AG09309 (cell line): ENCODE data around the gene CDH4.

ENCODE experiments used
- DNase-seq: peaks from one replicate; pipeline ENCODE4 v3.0.0-alpha.2; 2010; ENCODE audit warnings: low read depth
- H3K4me3 ChIP-seq: 2 replicates; pipeline ENCODE4 v1.5.1; 2011; ENCODE audit warnings: mild to moderate bottlenecking, low read depth, low read length, moderate library complexity; ENCODE audit not compliant: control insufficient read depth
- TF ChIP-seq, protein P1 (sequence below): IDR thresholded peaks from 2 replicates; pipeline ENCODE4 v1.5.1; 2011; ENCODE audit warnings: mild to moderate bottlenecking, low read depth, low read length, inconsistent platforms; ENCODE audit not compliant: insufficient read depth, control insufficient read depth; ENCODE audit errors: missing control alignments

CDH4 gene

DNA sequence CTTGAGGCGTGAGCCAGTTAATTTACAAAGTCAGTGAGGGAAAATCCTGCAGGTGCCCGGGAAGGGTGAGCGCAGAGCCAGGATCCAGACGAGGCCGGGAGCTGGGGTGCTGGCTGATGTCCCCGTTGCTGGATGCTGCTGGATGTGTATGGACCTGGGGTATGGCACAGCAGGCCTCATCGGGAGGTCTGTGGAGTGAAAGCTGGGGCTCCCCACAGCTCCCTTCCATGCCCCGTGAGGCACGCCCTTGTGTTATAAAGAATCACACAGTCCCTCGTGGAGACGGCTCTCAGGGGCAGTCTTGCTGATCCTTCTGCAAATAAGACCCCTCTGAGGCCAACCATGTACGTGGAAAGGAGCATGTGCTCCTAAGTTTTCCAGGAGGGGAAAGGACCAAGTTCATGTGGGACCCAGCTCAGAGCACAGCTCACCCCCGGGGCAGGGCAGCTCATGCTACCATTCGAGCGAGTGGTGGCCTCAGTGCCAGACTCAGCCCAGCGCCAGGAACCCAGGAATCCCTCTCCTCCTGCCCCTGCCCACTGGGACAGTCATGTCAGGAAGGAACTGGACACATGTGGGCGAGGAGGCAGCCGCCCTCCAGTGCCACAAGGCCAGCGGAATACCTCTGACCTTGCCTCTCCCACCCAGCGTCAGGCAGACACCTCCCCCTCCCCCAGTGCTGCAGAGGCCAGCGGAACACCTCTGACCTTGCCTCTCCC is 97.5 kb downstream of the CDH4 start:
- H3K4me3 ChIP-seq: no peak overlapping the region
- no peak for DNase-seq
- TF ChIP-seq, protein P1, sequence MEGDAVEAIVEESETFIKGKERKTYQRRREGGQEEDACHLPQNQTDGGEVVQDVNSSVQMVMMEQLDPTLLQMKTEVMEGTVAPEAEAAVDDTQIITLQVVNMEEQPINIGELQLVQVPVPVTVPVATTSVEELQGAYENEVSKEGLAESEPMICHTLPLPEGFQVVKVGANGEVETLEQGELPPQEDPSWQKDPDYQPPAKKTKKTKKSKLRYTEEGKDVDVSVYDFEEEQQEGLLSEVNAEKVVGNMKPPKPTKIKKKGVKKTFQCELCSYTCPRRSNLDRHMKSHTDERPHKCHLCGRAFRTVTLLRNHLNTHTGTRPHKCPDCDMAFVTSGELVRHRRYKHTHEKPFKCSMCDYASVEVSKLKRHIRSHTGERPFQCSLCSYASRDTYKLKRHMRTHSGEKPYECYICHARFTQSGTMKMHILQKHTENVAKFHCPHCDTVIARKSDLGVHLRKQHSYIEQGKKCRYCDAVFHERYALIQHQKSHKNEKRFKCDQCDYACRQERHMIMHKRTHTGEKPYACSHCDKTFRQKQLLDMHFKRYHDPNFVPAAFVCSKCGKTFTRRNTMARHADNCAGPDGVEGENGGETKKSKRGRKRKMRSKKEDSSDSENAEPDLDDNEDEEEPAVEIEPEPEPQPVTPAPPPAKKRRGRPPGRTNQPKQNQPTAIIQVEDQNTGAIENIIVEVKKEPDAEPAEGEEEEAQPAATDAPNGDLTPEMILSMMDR: no peak

DNA sequence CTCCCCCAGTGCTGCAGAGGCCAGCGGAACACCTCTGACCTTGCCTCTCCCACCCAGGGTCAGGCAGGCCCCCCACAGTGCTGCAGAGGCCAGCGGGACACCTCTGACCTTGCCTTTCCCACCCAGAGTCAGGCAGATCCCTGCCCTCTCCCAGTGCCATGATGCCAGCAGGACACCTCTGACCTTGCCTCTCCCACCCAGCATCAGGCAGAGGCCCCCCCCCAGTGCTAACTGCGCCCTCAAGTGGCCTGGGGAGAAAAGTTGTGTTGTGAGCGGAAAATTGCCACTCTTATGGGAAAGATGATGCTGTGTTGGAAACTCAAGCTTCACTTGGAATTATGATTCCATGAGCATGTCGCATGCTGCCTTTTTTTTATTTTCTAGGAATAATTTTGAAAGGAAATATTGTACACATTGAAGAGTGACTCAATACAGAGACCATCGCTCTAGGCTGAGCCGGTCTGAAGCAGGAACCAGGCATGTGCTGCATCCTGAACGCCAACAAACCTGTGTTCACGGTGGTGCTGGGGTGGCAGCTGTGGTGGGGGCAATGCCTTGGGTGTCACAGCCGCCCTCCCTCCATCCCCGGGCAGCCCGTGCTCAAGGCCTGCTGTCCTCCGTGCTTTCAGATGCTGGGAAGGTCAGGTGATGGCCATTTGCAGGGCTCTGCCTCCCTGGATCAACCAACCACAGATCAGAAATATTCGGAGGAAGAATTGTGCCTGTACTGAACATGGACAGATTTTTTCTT is 98.6 kb downstream of the CDH4 start:
- no peak overlapping the region for H3K4me3 ChIP-seq
- DNase-seq: no peak
- TF ChIP-seq, protein P1: no peak

DNA sequence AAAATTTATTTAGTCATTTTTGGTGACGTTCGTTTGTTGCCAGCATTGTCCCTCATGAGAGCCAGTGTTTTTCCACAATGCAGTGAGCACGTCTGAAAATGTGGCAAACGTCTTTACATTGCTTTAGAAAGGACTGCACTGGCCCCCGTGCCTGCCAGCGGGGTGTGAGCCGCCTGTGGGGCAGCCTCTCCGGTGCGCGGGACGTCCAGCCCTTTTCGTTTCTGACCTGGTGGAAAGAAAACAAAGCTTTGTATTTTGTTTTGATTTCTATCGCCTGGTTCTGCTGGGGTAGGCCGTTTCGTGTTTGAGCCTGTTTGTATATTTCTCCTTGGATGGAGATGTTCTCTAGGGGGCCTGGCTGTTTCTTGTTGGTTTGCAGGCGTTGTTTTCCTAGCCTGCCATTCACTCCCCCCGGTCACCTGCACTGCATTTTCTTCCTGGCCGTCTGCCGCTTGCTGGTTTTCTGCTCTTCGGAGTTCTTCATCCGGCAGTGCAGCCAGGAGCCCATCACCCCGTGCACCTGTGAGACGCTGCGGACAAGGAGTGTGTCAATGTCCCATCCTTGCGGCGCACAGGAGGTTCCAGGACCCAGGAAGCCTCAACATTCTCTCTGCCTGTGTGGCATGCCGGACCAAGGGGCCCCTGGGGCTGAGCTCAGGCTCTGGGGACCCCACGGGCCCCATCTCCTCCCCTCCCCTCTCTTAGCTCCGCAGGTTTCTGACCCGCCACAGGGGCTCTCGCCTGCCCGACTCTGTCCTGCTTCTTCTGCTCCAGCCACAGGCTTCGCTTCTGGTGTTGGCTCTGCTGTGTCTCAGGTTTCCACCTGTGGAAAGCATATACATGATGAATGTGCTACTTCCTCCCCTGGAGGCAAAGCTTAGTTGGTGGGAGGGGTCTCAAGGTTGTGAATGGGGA is 100.5 kb downstream of the CDH4 start:
- no peak overlapping the region for H3K4me3 ChIP-seq
- no peak for DNase-seq
- TF ChIP-seq, protein P1: no peak

DNA sequence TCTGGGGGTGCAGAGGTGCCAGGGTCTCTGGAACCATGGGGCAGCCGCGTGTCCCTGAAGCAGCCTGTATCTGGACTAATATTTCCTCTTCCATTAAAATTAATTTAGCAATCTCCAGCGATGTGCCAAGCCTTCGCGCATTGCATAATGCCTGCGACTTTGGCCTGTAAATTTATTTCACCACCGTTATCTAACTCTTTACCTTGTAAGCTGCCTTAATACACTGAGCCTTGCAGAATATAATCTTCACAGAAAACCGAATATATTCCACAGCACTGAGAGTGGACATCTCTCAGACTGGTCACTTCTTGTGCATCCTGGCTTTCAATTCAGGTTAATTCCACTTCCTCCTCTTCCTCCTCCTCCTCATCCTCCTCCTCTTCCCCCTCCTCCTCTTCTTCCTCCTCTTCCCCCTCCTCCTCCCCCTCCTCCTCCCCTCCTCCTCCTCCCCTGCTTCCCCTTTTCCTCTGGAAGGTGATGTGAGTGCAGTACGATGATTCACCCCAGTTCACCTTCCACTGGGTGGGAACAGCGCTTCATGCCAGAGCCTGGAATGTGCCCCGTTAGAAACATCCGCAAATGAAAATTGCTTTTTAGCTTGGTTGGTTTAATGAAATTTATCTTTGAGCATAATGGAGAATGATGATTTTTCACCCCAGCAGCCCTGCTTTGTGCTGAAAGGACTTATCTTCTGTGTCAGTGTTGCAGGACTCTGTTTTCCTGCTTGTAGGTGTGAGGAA is 101.4 kb downstream of the CDH4 start:
- TF ChIP-seq, protein P1: no peak
- no peak overlapping the region for H3K4me3 ChIP-seq
- DNase-seq: no peak

DNA sequence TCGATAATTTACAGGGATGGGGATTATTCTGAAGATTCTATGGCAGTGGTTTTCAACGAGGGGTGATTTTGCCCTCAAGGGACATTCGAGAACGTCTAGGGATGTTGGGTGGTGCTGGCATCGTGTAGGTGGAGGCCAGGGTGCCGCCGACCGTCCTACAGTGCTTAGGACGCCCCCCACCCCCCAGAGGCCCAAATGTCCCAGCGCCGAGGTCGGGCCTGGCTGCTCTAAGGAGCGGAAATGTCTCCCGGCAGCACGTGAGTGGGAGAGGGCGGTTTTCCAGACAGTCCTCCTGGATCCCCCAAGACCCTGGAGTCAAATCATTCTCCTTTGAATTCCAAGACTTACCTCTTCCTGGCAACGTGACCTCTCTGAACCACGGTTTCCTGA is 101.9 kb downstream of the CDH4 start:
- H3K4me3 ChIP-seq: no peak overlapping the region
- DNase-seq: no peak
- TF ChIP-seq, protein P1: no peak

DNA sequence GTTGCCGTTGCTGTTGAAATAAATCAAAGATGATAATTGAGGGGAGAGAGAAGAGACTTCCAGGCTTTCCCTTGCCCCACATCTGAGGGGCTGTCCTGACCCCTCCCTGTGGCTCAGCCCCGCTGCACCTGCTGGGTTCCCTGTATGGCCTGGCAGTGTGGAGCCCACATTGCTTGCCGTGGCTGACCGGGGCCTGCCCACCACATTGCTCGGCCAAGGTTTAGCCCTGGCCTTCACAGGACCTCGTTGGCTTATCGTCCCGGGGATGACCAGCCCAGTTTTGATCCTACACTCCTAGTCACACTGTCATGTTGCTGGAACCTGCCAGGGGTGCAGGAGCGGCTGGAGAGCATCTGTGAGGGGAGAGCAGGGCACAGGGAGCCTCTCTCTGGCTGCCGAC is 102.4 kb downstream of the CDH4 start:
- TF ChIP-seq, protein P1: no peak
- DNase-seq: no peak

More for the DNA sequence above, 102.4 kb downstream of the CDH4 start:
- H3K4me3 ChIP-seq: no peak overlapping the region
